ENCODE data around the gene RAMP2. TPM values are rescaled to one million over a fixed set of nuclear protein-coding genes. Genes with fewer than 3 reads are reported as not detected.
"Not testable (repeated sequence)": the region's sequence is repeated elsewhere in the genome, so short reads cannot be mapped to it uniquely, and the experiment has no call there.

The RAMP2 gene
- total RNA-seq = 80.5 TPM

GRCh38 chr17:42760652-42761581, at the start of gene RAMP2:
Gene RAMP2 (plus strand): TSS chr17:42761227. CDS start chr17:42761262, 35 bp downstream.
- intact Hi-C loops (cut with DNase I) = no loop called here
- Histone ChIP-seq H3K27me3 (peaks cover 13% of the 10 kb centered on the region), H3K27ac (peak within 1 kb of the TSS in 1 of 2 donors; percentile 55), H3K4me3 (peak within 1 kb of the TSS; percentile 71 to 78), H3K4me1 (peaks cover 8 to 10% of the 10 kb centered on the region in 2 donors), H3K36me3 (no peaks in the 10 kb centered on the region), H3K9me3 (no peaks in the 10 kb centered on the region)
- TF ChIP-seq CTCF (IDR thresholded peaks at IDR 0.05) = no peak
- DNase-seq (ENCODE audit: low spot score in 2 of 2) = no peak

- intact Hi-C loops (cut with DNase I) = loop anchor here (1.0 to 5.0 kb wide), 4 partner anchors 42 to 218 kb away; partner anchors contain the start of genes BECN1 and VPS25
- Histone ChIP-seq H3K4me1 (no peaks in the 10 kb centered on the region), H3K27ac (no peak overlapping the region), H3K27me3 (no peaks in the 10 kb centered on the region), H3K4me3 (no peak overlapping the region), H3K36me3 (peaks cover 89 to 95% of the 10 kb centered on the region in 2 donors), H3K9me3 (no peaks in the 10 kb centered on the region)
- no peak for DNase-seq (ENCODE audit: low spot score in 2 of 2)
- TF ChIP-seq CTCF (IDR thresholded peaks at IDR 0.05) = peak; percentile 65 to 73 (median 67)
Observed at GRCh38 chr17:42720996-42721583, 39.9 kb upstream of the RAMP2 start.

- Histone ChIP-seq H3K4me3 (no peak overlapping the region), H3K36me3 (peaks cover 91 to 95% of the 10 kb centered on the region in 2 donors), H3K27me3 (no peaks in the 10 kb centered on the region), H3K9me3 (no peaks in the 10 kb centered on the region), H3K4me1 (no peaks in the 10 kb centered on the region), H3K27ac (no peak overlapping the region)
- DNase-seq (ENCODE audit: low spot score in 2 of 2) = no peak
- intact Hi-C loops (cut with DNase I) = loop anchor here (5.0 kb wide), 1 partner anchor 99 kb away; the partner anchor contains the start of gene BECN1
- TF ChIP-seq CTCF (IDR thresholded peaks at IDR 0.05) = no peak
Observed at GRCh38 chr17:42723636-42724035, 37.4 kb upstream of the RAMP2 start.

- no peak for DNase-seq (ENCODE audit: low spot score in 2 of 2)
- Histone ChIP-seq H3K4me3 (no peak overlapping the region), H3K4me1 (no peaks in the 10 kb centered on the region), H3K27me3 (no peaks in the 10 kb centered on the region), H3K27ac (no peak overlapping the region), H3K36me3 (peaks cover 91 to 95% of the 10 kb centered on the region in 2 donors), H3K9me3 (no peaks in the 10 kb centered on the region)
- intact Hi-C loops (cut with DNase I) = no loop called here
- no peak for TF ChIP-seq CTCF (IDR thresholded peaks at IDR 0.05)
Observed at GRCh38 chr17:42725143-42725542, 35.9 kb upstream of the RAMP2 start.

- intact Hi-C loops (cut with DNase I) = no loop called here
- no peak overlapping the region for H3K27ac ChIP-seq
Observed at GRCh38 chr17:42740699-42741098, 20.3 kb upstream of the RAMP2 start.

GRCh38 chr17:42742916-42743315, 18.1 kb upstream of the RAMP2 start:
- H3K27me3 ChIP-seq; H3K9me3 ChIP-seq; H3K36me3 ChIP-seq; DNase-seq (ENCODE audit: low spot score in 2 of 2); intact Hi-C loops (cut with DNase I); H3K4me3 ChIP-seq: not testable (repeated sequence)
- Histone ChIP-seq H3K4me1 (peaks cover 0 to 11% of the 10 kb centered on the region in 2 donors), H3K27ac (peak overlapping the region in 1 of 2 donors; percentile 95)

More at GRCh38 chr17:42740699-42741098, 20.3 kb upstream of the RAMP2 start:
- H3K4me1 ChIP-seq = peaks cover 0 to 11% of the 10 kb centered on the region in 2 donors
- H3K27me3 ChIP-seq = no peaks in the 10 kb centered on the region
- H3K4me3 ChIP-seq = no peak overlapping the region
- no peaks in the 10 kb centered on the region for H3K36me3 ChIP-seq
- H3K9me3 ChIP-seq = no peaks in the 10 kb centered on the region
- TF ChIP-seq CTCF (IDR thresholded peaks at IDR 0.05) = no peak
- no peak for DNase-seq (ENCODE audit: low spot score in 2 of 2)
